Neural cell (in vitro differentiated cells): ENCODE results near the gene RIPPLY3.

Experiments
- CTCF ChIP-seq: fragments of 450-650 bp; IDR thresholded peaks from 2 replicates; pipeline ENCODE4 v1.5.1; 2014; ENCODE audit warnings: antibody characterized with exemption, mild to moderate bottlenecking, moderate library complexity; ENCODE audit not compliant: poor library complexity, severe bottlenecking
- EP300 ChIP-seq: fragments of 450-650 bp; conservative IDR thresholded peaks from 2 replicates; pipeline ENCODE4 v1.6.1; 2014; ENCODE audit warnings: antibody characterized with exemption, mild to moderate bottlenecking, moderate library complexity; ENCODE audit not compliant: poor library complexity, severe bottlenecking
- EZH2 ChIP-seq: fragments of 200-600, 300-800 bp; shearing (Covaris generic), sonication (generic); IDR thresholded peaks from 2 replicates; pipeline ENCODE4 v1.6.1; 2014; ENCODE audit warnings: antibody characterized with exemption, low read length, borderline replicate concordance, mild to moderate bottlenecking; ENCODE audit not compliant: insufficient read depth, poor library complexity, severe bottlenecking
- POLR2AphosphoS5 ChIP-seq: IDR thresholded peaks from 2 replicates; pipeline ENCODE4 v1.6.1; 2012
- TAF1 ChIP-seq: IDR thresholded peaks from 2 replicates; pipeline ENCODE4 v1.6.1; 2012; ENCODE audit warnings: low read depth

- TF ChIP-seq EP300 (no peak), CTCF (no peak), TAF1 (no peak), POLR2AphosphoS5 (no peak), EZH2 (no peak)
Measured at GRCh38 chr21:37030864-37031263, 24.4 kb downstream of the RIPPLY3 start.
